Measurements from ENCODE around the gene ARHGAP25. TPM values are rescaled to one million over a fixed set of nuclear protein-coding genes. Genes with fewer than 3 reads are reported as not detected.
A peak's percentile ranks its signal among the peaks of the same experiment; 100 is the strongest.

Gene ARHGAP25
- total RNA-seq, 3 donors from 2014 or later: 3.1 to 8.8 (median 8.2) TPM

DNA sequence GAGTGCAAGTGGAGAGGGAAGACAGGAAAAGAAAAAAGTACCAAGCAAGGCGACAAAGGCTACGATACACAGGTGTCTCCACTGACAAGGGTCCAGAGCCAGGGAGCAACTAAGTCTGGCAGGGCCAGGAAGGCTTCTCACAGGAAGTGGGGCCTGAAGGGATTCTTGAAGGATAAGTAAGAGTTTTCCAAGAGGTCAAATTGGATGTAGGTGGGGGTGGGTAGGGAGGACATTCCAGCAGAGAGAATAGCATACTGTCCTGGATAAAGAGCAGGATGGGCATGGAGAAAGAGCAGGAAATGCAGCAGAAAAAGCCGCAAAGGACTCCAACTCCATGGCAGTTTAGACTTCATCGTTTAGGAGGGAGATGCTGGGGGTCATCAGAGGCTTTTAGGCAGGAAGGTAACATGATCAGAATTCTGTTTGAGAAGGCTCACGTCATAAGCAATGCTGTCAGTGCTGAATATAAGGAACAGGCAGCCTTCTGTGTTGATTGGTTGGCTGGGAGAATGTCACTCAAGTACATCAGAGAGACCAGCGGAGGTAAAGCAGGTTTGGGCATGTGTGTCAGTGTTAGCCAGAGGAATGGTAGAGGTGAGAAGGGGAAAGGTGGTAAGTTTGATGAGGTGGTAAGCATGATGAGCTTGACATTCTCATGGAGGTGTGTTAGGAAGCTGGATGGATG, 35.1 kb downstream of the ARHGAP25 start:
- ATAC-seq (no peak), DNase-seq (no peak)
- H3K4me1 ChIP-seq (ENCODE audit: low read depth): no peaks in the 10 kb centered on the region
- no peak overlapping the region for H3K4me3 ChIP-seq
- no peaks in the 10 kb centered on the region for H3K9me3 ChIP-seq
- intact Hi-C loops (cut with DNase I, micrococcal nuclease): no loop called here
- H3K36me3 ChIP-seq (ENCODE audit: low read depth): no peaks in the 10 kb centered on the region
- TF ChIP-seq, protein P1, sequence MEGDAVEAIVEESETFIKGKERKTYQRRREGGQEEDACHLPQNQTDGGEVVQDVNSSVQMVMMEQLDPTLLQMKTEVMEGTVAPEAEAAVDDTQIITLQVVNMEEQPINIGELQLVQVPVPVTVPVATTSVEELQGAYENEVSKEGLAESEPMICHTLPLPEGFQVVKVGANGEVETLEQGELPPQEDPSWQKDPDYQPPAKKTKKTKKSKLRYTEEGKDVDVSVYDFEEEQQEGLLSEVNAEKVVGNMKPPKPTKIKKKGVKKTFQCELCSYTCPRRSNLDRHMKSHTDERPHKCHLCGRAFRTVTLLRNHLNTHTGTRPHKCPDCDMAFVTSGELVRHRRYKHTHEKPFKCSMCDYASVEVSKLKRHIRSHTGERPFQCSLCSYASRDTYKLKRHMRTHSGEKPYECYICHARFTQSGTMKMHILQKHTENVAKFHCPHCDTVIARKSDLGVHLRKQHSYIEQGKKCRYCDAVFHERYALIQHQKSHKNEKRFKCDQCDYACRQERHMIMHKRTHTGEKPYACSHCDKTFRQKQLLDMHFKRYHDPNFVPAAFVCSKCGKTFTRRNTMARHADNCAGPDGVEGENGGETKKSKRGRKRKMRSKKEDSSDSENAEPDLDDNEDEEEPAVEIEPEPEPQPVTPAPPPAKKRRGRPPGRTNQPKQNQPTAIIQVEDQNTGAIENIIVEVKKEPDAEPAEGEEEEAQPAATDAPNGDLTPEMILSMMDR (IDR thresholded peaks at IDR 0.05): no peak

DNA sequence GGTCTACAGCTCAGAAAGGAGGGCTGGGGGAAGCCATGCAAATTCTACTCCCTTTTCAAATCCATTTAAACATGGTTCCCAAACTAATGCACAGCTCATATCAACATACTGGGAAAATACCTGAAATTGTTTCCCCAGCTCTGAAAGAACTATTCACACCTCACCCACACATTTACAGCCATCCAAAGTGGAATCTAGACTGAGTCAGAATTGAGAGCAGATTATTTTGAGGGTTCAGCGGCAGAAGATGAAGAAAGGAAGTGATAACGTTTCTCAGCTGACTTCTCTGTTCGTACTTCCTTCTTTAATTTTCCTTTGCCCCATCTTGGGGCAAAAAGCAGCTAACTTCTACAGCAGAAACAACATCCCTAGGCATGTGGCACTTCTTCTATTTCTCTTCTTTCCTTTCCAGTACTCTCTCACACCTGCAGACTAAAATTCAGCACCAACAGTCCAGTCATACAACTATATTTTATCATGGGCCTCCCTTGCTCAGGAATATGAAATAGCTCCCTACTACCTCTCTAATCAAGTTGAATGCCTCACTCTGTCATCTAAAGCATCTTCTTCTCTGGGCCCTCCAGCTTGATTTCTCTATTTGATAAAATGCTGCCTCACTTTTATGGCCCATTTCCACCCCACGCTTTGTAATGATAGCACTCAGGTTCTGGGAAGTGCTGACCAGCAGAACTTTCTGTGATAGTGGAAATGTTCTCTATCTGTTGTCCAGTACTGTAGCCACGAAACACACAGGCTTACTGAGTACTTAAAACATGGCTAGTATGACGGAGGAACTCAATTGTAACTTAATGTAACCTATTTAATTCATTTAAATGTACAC, 35.9 kb downstream of the ARHGAP25 start:
- TF ChIP-seq, protein P1 (IDR thresholded peaks at IDR 0.05): no peak
- no peaks in the 10 kb centered on the region for H3K9me3 ChIP-seq
- ATAC-seq (no peak), DNase-seq (no peak)
- H3K36me3 ChIP-seq (ENCODE audit: low read depth): no peaks in the 10 kb centered on the region
- intact Hi-C loops (cut with DNase I, micrococcal nuclease): no loop called here
- no peaks in the 10 kb centered on the region for H3K4me1 ChIP-seq (ENCODE audit: low read depth)
- H3K4me3 ChIP-seq: no peak overlapping the region

DNA sequence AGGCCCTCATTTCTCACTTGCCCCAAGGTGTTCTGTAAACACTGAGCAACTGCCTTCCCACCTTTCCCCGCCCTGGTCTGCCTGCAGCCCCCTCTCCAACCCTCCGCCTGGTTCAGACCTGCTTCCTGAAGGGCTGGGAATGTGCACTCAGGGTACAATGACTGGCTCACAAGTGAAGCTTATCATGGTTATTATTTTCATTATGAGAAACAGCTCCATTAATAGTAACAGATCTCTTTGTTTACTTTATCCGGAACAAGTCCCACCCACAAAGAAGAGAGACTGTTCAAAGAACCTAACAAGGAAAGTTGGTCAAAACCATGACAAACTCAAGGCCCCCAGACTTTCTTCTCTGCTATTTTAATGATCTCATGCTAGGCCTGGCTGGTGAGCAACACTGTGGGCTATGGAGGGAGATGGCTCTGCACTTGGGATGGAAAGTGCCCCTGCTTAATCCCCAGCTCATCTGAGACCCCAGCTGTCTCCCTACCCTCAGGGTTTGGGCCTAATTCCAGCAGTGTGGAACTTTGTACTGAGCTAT, 36.7 kb downstream of the ARHGAP25 start:
- no peaks in the 10 kb centered on the region for H3K36me3 ChIP-seq (ENCODE audit: low read depth)
- DNase-seq (no peak), ATAC-seq (no peak)
- H3K4me1 ChIP-seq (ENCODE audit: low read depth): no peaks in the 10 kb centered on the region
- no peaks in the 10 kb centered on the region for H3K9me3 ChIP-seq
- intact Hi-C loops (cut with DNase I, micrococcal nuclease): no loop called here
- no peak overlapping the region for H3K4me3 ChIP-seq
- TF ChIP-seq, protein P1 (IDR thresholded peaks at IDR 0.05): no peak

DNA sequence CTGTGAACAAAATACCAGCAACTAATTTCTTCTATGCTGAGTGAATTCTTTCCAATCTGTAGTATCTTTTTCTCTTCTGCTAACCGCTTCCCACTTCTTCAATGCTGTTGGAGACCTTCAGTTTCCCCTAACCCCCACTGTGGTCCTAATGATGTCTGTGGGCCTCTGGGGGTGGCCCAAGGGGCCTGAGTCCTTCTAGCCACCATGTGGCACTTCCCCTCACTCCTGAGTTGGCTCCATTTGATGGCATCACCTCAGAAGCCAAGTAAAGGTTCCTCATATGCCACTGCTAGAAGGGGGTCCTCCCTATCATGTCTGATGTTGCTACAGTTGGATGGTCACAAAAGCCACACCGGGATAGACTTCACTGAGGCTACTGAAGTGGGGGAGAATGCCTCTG, 37.5 kb downstream of the ARHGAP25 start:
- no peaks in the 10 kb centered on the region for H3K9me3 ChIP-seq
- no peak overlapping the region for H3K4me3 ChIP-seq
- intact Hi-C loops (cut with DNase I, micrococcal nuclease): no loop called here
- H3K36me3 ChIP-seq (ENCODE audit: low read depth): no peaks in the 10 kb centered on the region
- no peak for DNase-seq
- TF ChIP-seq, protein P1 (IDR thresholded peaks at IDR 0.05): no peak
- H3K4me1 ChIP-seq (ENCODE audit: low read depth): no peaks in the 10 kb centered on the region
- ATAC-seq: no peak

DNA sequence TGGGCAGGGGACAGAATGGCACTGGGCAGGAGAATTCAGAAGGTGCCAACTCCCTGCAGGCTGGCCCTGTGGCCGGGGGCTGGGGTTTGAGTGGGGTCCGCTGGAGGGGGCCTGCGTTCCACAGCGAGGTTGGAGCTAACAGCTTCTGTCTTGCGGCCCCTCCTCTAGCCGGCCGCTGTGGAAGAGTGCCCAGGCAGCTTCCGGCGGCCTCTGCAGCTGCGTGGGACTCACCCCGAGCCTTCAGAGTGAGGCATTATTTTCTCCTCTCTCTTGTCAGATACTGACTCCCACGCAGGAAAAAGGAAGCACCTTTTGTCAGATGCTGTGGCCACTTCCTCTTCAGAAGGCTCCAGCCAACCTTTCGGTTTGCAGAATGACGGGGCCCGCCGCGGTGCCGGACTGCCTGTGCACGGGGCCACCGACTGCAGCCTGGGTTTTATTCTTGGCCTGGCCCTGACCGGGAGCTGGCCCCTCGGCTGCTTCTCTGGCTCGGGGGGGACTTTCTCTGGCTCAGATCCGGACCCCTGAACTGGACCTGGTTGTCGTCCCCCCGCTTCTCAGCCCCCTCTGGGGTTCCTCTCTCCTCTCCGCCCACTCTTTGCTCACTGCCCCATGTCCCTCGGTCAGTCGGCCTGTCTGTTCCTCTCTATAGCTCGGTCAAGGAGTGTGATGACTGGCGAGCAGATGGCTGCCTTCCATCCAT, 40.1 kb downstream of the ARHGAP25 start:
- ATAC-seq: peak; percentile 81
- no peaks in the 10 kb centered on the region for H3K4me1 ChIP-seq (ENCODE audit: low read depth)
- intact Hi-C loops (cut with DNase I, micrococcal nuclease): no loop called here

More for the DNA sequence above, 40.1 kb downstream of the ARHGAP25 start:
- Histone ChIP-seq H3K9me3 (no peaks in the 10 kb centered on the region), H3K4me3 (no peak overlapping the region), H3K36me3 (ENCODE audit: low read depth) (no peaks in the 10 kb centered on the region)
- TF ChIP-seq, protein P1 (IDR thresholded peaks at IDR 0.05): no peak
- DNase-seq: peak; percentile 71 to 86 (median 72)

Data from mucosa of descending colon (tissue), 3 donors.